NCI-H2196 treated with DMSO at 0.1 percent for 48 hours (cell line): Measurements from ENCODE around the gene COX14.
"Not testable (repeated sequence)": the region's sequence is repeated elsewhere in the genome, so short reads cannot be mapped to it uniquely, and the experiment has no call there.

Source experiments
- DNase-seq: peaks from one replicate; lab custom pipeline; 2025; ENCODE audit not compliant: unreplicated experiment; lab: John Stamatoyannopoulos, UW

COX14 gene

GRCh38 chr12:50154947-50155346 lies 42.9 kb downstream of the COX14 start:
- DNase-seq: not testable (repeated sequence)

GRCh38 chr12:50156641-50157040 lies 44.6 kb downstream of the COX14 start:
- DNase-seq: no peak

GRCh38 chr12:50157259-50157658 lies 45.2 kb downstream of the COX14 start:
- DNase-seq: no peak

GRCh38 chr12:50160643-50161042 lies 48.6 kb downstream of the COX14 start:
- no peak for DNase-seq

- DNase-seq: no peak
These were observed 50.2 kb downstream of the COX14 start for GRCh38 chr12:50162230-50162629.

GRCh38 chr12:50164963-50165362 lies 52.9 kb downstream of the COX14 start:
- no peak for DNase-seq

- no peak for DNase-seq
These were observed 54.7 kb downstream of the COX14 start for GRCh38 chr12:50166799-50167048.

- peak; percentile 98 for DNase-seq
These were observed 55.2 kb downstream of the COX14 start, which contains the start of gene CERS5 for GRCh38 chr12:50167049-50167828. Gene CERS5, minus strand, starts transcription at chr12:50167369. Its CDS starts 72 bp downstream, at chr12:50167297.
